ENCODE results near the gene PLXNA2. TPM values are rescaled to one million over a fixed set of nuclear protein-coding genes. Genes with fewer than 3 reads are reported as not detected.

The PLXNA2 gene
- total RNA-seq, 1 experiment from 2014 or later = 10.2 TPM

DNA sequence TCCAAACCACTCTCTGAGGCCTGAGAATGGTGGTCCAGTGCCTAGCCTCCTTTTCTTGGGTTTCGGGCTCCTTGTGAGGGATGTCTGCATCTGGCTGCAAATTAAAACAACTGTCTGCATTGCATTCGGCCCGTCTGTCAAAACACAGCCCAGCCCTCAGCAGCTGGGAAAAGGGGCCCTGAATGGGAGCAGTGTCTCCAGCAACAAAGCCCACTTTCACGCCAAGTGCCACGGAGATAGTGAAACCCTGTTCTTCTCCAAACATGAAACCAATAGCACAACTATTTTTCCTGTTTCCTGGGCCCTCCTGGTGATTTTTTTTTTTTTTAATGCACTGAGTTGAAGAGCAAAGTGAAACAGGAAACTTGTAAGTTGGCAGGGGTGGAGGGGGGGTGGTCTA, 138.4 kb downstream of the PLXNA2 start:
- Histone ChIP-seq H3K4me1 (replicated peaks; ENCODE audit: insufficient read depth) (peaks cover 47% of the 10 kb centered on the region), H3K4me2 (no peak overlapping the region), H3K4me3 (no peak overlapping the region), H2AFZ (no peak overlapping the region), H3K36me3 (ENCODE audit: low read depth) (no peaks in the 10 kb centered on the region), H4K20me1 (ENCODE audit: insufficient read depth) (no peaks in the 10 kb centered on the region), H3K9me3 (ENCODE audit: insufficient read depth, low read depth) (no peaks in the 10 kb centered on the region), H3K79me2 (ENCODE audit: low read depth) (no peaks in the 10 kb centered on the region), H3K27me3 (ENCODE audit: insufficient read depth, low read depth) (no peaks in the 10 kb centered on the region), H3K27ac (no peak overlapping the region), H3K9me2 (ENCODE audit: insufficient read depth) (no peaks in the 10 kb centered on the region), H3F3A (ENCODE audit: insufficient read depth, low read depth) (peaks cover 36% of the 10 kb centered on the region)
- no peak for DNase-seq
- intact Hi-C loops (cut with micrococcal nuclease; ENCODE audit: unreplicated experiment) = no loop called here
- CTCF ChIA-PET = no interaction called here
- no TSS peak for BruUV-seq (replicated peaks)
- POLR2A ChIA-PET (ENCODE audit: unreplicated experiment) = no interaction called here
- TF ChIP-seq, protein P1, sequence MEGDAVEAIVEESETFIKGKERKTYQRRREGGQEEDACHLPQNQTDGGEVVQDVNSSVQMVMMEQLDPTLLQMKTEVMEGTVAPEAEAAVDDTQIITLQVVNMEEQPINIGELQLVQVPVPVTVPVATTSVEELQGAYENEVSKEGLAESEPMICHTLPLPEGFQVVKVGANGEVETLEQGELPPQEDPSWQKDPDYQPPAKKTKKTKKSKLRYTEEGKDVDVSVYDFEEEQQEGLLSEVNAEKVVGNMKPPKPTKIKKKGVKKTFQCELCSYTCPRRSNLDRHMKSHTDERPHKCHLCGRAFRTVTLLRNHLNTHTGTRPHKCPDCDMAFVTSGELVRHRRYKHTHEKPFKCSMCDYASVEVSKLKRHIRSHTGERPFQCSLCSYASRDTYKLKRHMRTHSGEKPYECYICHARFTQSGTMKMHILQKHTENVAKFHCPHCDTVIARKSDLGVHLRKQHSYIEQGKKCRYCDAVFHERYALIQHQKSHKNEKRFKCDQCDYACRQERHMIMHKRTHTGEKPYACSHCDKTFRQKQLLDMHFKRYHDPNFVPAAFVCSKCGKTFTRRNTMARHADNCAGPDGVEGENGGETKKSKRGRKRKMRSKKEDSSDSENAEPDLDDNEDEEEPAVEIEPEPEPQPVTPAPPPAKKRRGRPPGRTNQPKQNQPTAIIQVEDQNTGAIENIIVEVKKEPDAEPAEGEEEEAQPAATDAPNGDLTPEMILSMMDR (conservative IDR thresholded peaks at IDR 0.05) = no peak
- TF ChIP-seq EZH2 (IDR thresholded peaks at IDR 0.05; ENCODE audit: low read depth) = no peak

DNA sequence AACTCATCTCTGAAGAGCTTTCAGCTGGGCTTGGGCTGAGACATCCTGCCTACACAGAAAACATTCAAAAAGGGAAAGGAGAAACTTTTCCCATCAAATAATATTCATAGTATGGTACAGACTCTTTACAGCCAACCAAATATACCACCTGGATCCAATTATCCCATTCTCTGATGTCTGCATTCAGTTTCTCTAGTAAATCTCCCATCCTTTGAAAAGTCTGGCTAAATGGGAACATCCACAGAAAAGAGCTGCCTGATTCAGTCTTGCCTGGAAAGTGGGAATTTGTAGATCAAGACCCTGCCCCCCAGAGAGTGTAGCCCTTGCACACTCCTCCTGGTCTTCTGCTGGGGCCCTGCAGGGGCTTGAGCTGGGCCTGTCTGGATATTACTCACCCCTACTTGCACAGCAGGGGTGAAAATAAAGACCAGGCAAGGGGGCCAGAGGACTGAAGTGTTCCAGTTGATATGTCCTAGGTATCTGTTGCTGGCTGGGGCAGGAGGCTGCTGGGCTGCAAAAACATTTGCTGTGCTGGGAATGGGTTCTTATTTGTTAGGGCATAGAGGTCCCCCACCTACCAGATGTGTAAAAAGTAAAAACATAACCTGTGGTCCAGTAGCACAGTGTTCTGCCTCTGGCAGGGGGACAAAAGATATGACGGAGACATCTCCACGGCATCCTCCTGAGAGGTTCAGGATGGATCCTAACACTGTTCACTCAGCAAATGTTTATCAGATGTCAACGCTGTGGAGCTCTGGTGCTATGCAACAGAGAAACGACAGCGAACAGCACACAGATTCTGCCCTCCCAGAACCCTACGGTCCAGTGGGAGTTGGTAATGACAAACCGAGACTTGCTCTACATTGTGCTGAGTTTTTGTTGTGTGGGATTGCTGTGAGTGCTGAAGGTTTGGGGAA, 140.3 kb downstream of the PLXNA2 start:
- H2AFZ ChIP-seq = no peak overlapping the region
- no peak overlapping the region for H3K27ac ChIP-seq
- H3K4me1 ChIP-seq (replicated peaks; ENCODE audit: insufficient read depth) = peaks cover 28% of the 10 kb centered on the region
- peaks cover 30% of the 10 kb centered on the region for H3F3A ChIP-seq (ENCODE audit: insufficient read depth, low read depth)
- no peak for TF ChIP-seq EZH2 (IDR thresholded peaks at IDR 0.05; ENCODE audit: low read depth)
- TF ChIP-seq, protein P1 (conservative IDR thresholded peaks at IDR 0.05) = no peak
- no peaks in the 10 kb centered on the region for H3K9me3 ChIP-seq (ENCODE audit: insufficient read depth, low read depth)
- H3K9me2 ChIP-seq (ENCODE audit: insufficient read depth) = no peaks in the 10 kb centered on the region
- ChIA-PET CTCF (no interaction called here), POLR2A (ENCODE audit: unreplicated experiment) (no interaction called here)
- no peaks in the 10 kb centered on the region for H4K20me1 ChIP-seq (ENCODE audit: insufficient read depth)
- BruUV-seq (replicated peaks) = no TSS peak
- no peak overlapping the region for H3K4me3 ChIP-seq
- H3K27me3 ChIP-seq (ENCODE audit: insufficient read depth, low read depth) = no peaks in the 10 kb centered on the region
- no peak overlapping the region for H3K4me2 ChIP-seq
- H3K36me3 ChIP-seq (ENCODE audit: low read depth) = no peaks in the 10 kb centered on the region
- H3K79me2 ChIP-seq (ENCODE audit: low read depth) = no peaks in the 10 kb centered on the region
- intact Hi-C loops (cut with micrococcal nuclease; ENCODE audit: unreplicated experiment) = no loop called here
- DNase-seq = no peak

DNA sequence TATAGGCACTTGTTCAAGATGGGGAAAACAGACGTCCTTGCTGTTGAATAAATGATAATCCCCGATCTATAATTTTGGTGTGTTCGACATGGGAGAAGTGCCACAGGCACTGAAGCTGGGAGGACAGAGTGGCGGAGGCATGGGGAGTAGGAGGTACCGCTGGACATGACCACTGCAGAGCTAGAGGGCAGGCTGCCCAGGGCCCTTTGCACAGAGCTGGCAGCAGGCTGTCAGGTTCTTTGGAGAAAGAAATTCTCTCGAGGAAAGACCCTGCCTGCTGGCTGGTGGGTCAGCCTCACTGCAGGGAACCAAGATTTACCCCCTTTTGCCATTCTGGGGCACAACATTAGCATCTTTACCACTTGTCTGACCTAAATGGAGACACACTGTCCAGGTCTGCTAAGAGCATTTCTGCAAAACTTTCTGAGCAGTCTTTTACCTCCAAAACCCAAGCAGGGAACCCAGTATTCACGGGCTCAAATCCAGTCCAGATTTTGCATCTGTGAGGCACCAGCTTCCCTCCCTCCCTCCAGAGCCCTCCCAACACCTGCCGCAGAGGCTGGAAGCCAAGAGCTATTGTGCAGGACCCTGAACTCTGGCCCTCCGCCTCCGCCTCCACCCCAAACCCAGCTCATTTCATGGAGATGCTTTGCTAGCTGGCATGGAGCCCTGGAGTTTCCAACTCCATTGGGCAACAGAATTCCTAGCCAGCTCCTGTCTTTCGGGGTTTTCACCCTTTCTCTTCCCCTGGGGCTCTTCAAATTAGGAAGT, 142.3 kb downstream of the PLXNA2 start:
- intact Hi-C loops (cut with micrococcal nuclease; ENCODE audit: unreplicated experiment) = no loop called here
- Histone ChIP-seq H3K4me3 (no peak overlapping the region), H3K27ac (no peak overlapping the region), H3K9me2 (ENCODE audit: insufficient read depth) (no peaks in the 10 kb centered on the region), H3K4me1 (replicated peaks; ENCODE audit: insufficient read depth) (peaks cover 8% of the 10 kb centered on the region), H3K27me3 (ENCODE audit: insufficient read depth, low read depth) (no peaks in the 10 kb centered on the region), H3F3A (ENCODE audit: insufficient read depth, low read depth) (peaks cover 10% of the 10 kb centered on the region), H3K36me3 (ENCODE audit: low read depth) (no peaks in the 10 kb centered on the region), H3K4me2 (no peak overlapping the region), H3K9me3 (ENCODE audit: insufficient read depth, low read depth) (no peaks in the 10 kb centered on the region), H4K20me1 (ENCODE audit: insufficient read depth) (no peaks in the 10 kb centered on the region), H3K79me2 (ENCODE audit: low read depth) (no peaks in the 10 kb centered on the region), H2AFZ (no peak overlapping the region)
- BruUV-seq (replicated peaks) = no TSS peak
- TF ChIP-seq EZH2 (IDR thresholded peaks at IDR 0.05; ENCODE audit: low read depth) = no peak
- TF ChIP-seq, protein P1 (conservative IDR thresholded peaks at IDR 0.05) = no peak
- ChIA-PET POLR2A (ENCODE audit: unreplicated experiment) (no interaction called here), CTCF (no interaction called here)
- DNase-seq = no peak

Data from PC-9 (cell line).